ENCODE results near the gene F2RL2. TPM values are rescaled to one million over a fixed set of nuclear protein-coding genes. Genes with fewer than 3 reads are reported as not detected.
A peak's percentile ranks its signal among the peaks of the same experiment; 100 is the strongest.

The F2RL2 gene
- polyA plus RNA-seq, 3 donors, result 0.14 TPM; not detected in 2

GRCh38 chr5:76663573-76663972 lies 40.4 kb upstream of the F2RL2 start:
- no peak for DNase-seq
- H3K9me3 ChIP-seq (replicated peaks in 1 of 2; ENCODE audit: control insufficient read depth in 1 of 2, insufficient read depth in 1 of 2, low read length in 2 of 2), result no peaks in the 10 kb centered on the region
- no peaks in the 10 kb centered on the region for H4K20me1 ChIP-seq (ENCODE audit: insufficient read depth, low read length)
- H3K36me3 Mint-ChIP-seq, result peaks cover 90 to 91% of the 10 kb centered on the region in 2 donors
- no peak for TF ChIP-seq CTCF (IDR thresholded peaks at IDR 0.05)
- no peaks in the 10 kb centered on the region for H3K27me3 Mint-ChIP-seq (ENCODE audit: low read depth in 3 of 3)
- no CpG with 5 or more reads among the region's 3 CpGs for WGBS (ENCODE audit: insufficient coverage)
- no peak overlapping the region for H3K4me2 ChIP-seq (replicated peaks; ENCODE audit: extremely low read depth, low read length, poor library complexity, severe bottlenecking)
- no peaks in the 10 kb centered on the region for H3K27me3 ChIP-seq (ENCODE audit: control insufficient read depth in 2 of 2, insufficient read depth in 2 of 2, low read length in 2 of 2)
- peaks cover 2% of the 10 kb centered on the region for H3K4me1 Mint-ChIP-seq
- H3K4me1 ChIP-seq (ENCODE audit: control insufficient read depth in 1 of 2, insufficient read depth in 2 of 2, low read length in 2 of 2), result no peaks in the 10 kb centered on the region
- intact Hi-C loops (cut with micrococcal nuclease), result no loop called here
- H3K4me3 ChIP-seq (replicated peaks in 1 of 3; ENCODE audit: low read depth in 2 of 3, low read length in 3 of 3), result no peak overlapping the region
- no peak overlapping the region for H3K9ac ChIP-seq (ENCODE audit: insufficient read depth, low read length, poor library complexity, severe bottlenecking)
- H3K9me3 Mint-ChIP-seq, result no peaks in the 10 kb centered on the region
- H2AFZ ChIP-seq (ENCODE audit: insufficient read depth, low read depth, low read length, poor library complexity, severe bottlenecking), result no peak overlapping the region
- H3K36me3 ChIP-seq (replicated peaks in 1 of 2; ENCODE audit: control insufficient read depth in 1 of 2, insufficient read depth in 2 of 2, low read length in 2 of 2), result peaks cover 89 to 99% of the 10 kb centered on the region in 2 donors
- no peaks in the 10 kb centered on the region for H3K79me2 ChIP-seq (ENCODE audit: insufficient read depth, low read length)
- H3K4me3 Mint-ChIP-seq, result no peak overlapping the region
- peak overlapping the region in 1 of 7 donors; percentile 15 for H3K27ac Mint-ChIP-seq
- no peak overlapping the region for H3K27ac ChIP-seq (ENCODE audit: low read depth in 1 of 2, low read length in 2 of 2)

- Histone ChIP-seq H4K20me1 (ENCODE audit: insufficient read depth, low read length) (no peaks in the 10 kb centered on the region), H3K4me2 (replicated peaks; ENCODE audit: extremely low read depth, low read length, poor library complexity, severe bottlenecking) (no peak overlapping the region), H2AFZ (ENCODE audit: insufficient read depth, low read depth, low read length, poor library complexity, severe bottlenecking) (no peak overlapping the region), H3K27ac (ENCODE audit: low read depth in 1 of 2, low read length in 2 of 2) (no peak overlapping the region), H3K36me3 (replicated peaks in 1 of 2; ENCODE audit: control insufficient read depth in 1 of 2, insufficient read depth in 2 of 2, low read length in 2 of 2) (peaks cover 91 to 100% of the 10 kb centered on the region in 2 donors), H3K4me3 (replicated peaks in 1 of 3; ENCODE audit: low read depth in 2 of 3, low read length in 3 of 3) (no peak overlapping the region), H3K79me2 (ENCODE audit: insufficient read depth, low read length) (no peaks in the 10 kb centered on the region), H3K9ac (ENCODE audit: insufficient read depth, low read length, poor library complexity, severe bottlenecking) (no peak overlapping the region), H3K4me1 (ENCODE audit: control insufficient read depth in 1 of 2, insufficient read depth in 2 of 2, low read length in 2 of 2) (no peaks in the 10 kb centered on the region), H3K27me3 (ENCODE audit: control insufficient read depth in 2 of 2, insufficient read depth in 2 of 2, low read length in 2 of 2) (no peaks in the 10 kb centered on the region), H3K9me3 (replicated peaks in 1 of 2; ENCODE audit: control insufficient read depth in 1 of 2, insufficient read depth in 1 of 2, low read length in 2 of 2) (no peaks in the 10 kb centered on the region)
- H3K9me3 Mint-ChIP-seq, result no peaks in the 10 kb centered on the region
- no peak overlapping the region for H3K4me3 Mint-ChIP-seq
- H3K27ac Mint-ChIP-seq, result no peak overlapping the region
- H3K27me3 Mint-ChIP-seq (ENCODE audit: low read depth in 3 of 3), result no peaks in the 10 kb centered on the region
- DNase-seq, result no peak
- H3K36me3 Mint-ChIP-seq, result peaks cover 92 to 95% of the 10 kb centered on the region in 2 donors
- peaks cover 2% of the 10 kb centered on the region for H3K4me1 Mint-ChIP-seq
- no peak for TF ChIP-seq CTCF (IDR thresholded peaks at IDR 0.05)
- intact Hi-C loops (cut with micrococcal nuclease), result no loop called here
- 100% methylated on average over 1 of the region's 5 CpGs for WGBS (ENCODE audit: insufficient coverage)
Observed at GRCh38 chr5:76662521-76662920, 39.3 kb upstream of the F2RL2 start.
